Activated B cell treated with CpG ODN at 0.5 μM for 24 hours (primary cell): Measurements from ENCODE around the gene TOMM6. TPM values are rescaled to one million over a fixed set of nuclear protein-coding genes. Genes with fewer than 3 reads are reported as not detected.

Experiments used
- ATAC-seq: fragments of 200-7000 bp; cut with Tn5 transposase; one replicate; pipeline ENCODE4 v1.10.0; 2021; ENCODE audit warnings: low read depth, mild to moderate bottlenecking, moderate library complexity
- CTCF ChIA-PET: fragments of 350-600 bp; sonication (Branson Sonifier 250); formaldehyde crosslinking; loops from one replicate; lab custom pipeline; 2021; ENCODE audit warnings: antibody characterized with exemption; lab: Charles Lee
- POLR2A ChIA-PET: fragments of 350-600 bp; sonication (Branson Sonifier 250); formaldehyde crosslinking; loops from one replicate; lab custom pipeline; 2021; ENCODE audit warnings: antibody characterized with exemption; lab: Charles Lee
- DNase-seq: peaks from one replicate; pipeline ENCODE4 v3.0.0; 2022
- H3K27ac Mint-ChIP-seq: one replicate; pipeline ENCODE4 v1.8.0; 2020; ENCODE audit warnings: mixed read lengths
- H3K27me3 Mint-ChIP-seq: one replicate; pipeline ENCODE4 v1.8.0; 2021; ENCODE audit warnings: mixed read lengths
- H3K36me3 Mint-ChIP-seq: one replicate; pipeline ENCODE4 v1.8.0; 2021; ENCODE audit warnings: low read depth, mixed read lengths
- H3K4me1 Mint-ChIP-seq: one replicate; pipeline ENCODE4 v1.8.0; 2021; ENCODE audit warnings: mixed read lengths
- H3K4me3 Mint-ChIP-seq: one replicate; pipeline ENCODE4 v1.8.0; 2020; ENCODE audit warnings: mild to moderate bottlenecking, mixed read lengths
- H3K9me3 Mint-ChIP-seq: one replicate; pipeline ENCODE4 v1.8.0; 2020; ENCODE audit warnings: mixed read lengths
- intact Hi-C: fragments of 100-400 bp; cut with micrococcal nuclease; formaldehyde crosslinking; loops from one replicate; pipeline ENCODE4 v1.15.1; 2024
- total RNA-seq: library from RNA; stranded (reverse); gene quantifications from 2 replicates; pipeline ENCODE4 v1.2.3, GENCODE V29; 2022
- TF ChIP-seq, protein P1 (sequence below): fragments of 200-600 bp; IDR thresholded peaks from one replicate; pipeline ENCODE4 v1.8.0; 2022; ENCODE audit warnings: antibody characterized with exemption, mild to moderate bottlenecking

The TOMM6 gene
- total RNA-seq, 1 donor from 2014 or later, result 219 TPM

DNA sequence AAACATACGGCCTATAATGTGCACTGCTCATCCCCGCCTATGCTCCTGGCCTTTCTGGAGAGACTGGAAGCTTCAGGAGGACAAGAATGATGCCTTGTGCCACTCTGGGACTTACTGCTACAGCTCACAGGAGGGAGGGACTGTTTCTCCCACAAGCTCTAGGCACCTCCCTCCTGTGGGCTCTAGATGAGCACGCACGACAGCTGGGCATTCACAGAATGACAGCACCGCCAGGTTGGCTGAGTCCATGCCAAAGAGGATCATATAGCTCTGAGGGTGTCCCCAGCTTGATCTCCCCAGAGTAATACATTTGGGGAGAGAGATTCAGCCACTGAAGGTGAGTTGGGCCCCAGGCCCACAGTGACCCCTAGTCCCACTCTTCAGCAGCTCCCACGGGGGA, 30.2 kb upstream of the TOMM6 start:
- Mint-ChIP-seq H3K36me3 (no peaks in the 10 kb centered on the region), H3K9me3 (no peaks in the 10 kb centered on the region), H3K4me1 (no peaks in the 10 kb centered on the region), H3K27me3 (peaks cover 5% of the 10 kb centered on the region), H3K4me3 (no peak overlapping the region), H3K27ac (no peak overlapping the region)
- CTCF ChIA-PET, result no interaction called here
- intact Hi-C loops, result no loop called here
- DNase-seq, result no peak
- ATAC-seq, result no peak
- POLR2A ChIA-PET, result interaction anchor here (0.8 kb wide), 1 partner anchor 52 kb away, joined by 4 read pairs; no protein-coding TSS in a partner anchor
- TF ChIP-seq, protein P1, sequence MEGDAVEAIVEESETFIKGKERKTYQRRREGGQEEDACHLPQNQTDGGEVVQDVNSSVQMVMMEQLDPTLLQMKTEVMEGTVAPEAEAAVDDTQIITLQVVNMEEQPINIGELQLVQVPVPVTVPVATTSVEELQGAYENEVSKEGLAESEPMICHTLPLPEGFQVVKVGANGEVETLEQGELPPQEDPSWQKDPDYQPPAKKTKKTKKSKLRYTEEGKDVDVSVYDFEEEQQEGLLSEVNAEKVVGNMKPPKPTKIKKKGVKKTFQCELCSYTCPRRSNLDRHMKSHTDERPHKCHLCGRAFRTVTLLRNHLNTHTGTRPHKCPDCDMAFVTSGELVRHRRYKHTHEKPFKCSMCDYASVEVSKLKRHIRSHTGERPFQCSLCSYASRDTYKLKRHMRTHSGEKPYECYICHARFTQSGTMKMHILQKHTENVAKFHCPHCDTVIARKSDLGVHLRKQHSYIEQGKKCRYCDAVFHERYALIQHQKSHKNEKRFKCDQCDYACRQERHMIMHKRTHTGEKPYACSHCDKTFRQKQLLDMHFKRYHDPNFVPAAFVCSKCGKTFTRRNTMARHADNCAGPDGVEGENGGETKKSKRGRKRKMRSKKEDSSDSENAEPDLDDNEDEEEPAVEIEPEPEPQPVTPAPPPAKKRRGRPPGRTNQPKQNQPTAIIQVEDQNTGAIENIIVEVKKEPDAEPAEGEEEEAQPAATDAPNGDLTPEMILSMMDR, result no peak

DNA sequence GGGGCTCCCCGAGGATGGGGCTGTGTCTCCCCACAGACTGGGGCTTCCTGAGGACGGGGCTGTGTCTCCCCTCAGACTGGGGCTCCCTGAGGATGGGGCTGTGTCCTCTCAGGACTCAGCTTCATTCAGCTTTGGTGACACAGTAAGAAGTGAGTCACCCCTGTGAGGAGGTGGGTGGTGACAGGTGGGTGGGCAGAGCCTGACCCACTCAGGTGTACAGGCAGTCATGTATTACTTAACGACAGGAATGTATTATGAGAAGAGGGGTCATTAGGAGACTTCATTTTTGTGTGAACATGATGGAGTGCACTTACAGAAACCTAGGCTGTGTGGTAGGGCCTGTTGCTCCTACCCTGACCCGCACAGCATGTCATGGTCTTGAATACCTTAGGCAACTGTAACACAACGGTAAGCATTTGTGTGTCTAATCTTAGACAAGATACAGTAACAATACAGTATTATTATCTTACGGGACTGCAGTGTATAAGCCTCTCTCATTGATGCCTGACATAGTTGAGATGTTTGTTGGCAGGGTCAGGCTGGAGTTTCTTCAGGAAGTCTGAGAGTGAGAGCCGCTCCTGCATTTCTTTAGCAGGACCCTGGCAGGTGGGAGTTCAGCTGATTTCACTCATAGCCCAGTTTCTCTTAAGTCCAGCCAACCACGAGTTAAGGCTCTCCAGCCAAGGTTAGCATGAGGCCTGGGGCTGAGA, 29.4 kb upstream of the TOMM6 start:
- Mint-ChIP-seq H3K27ac (no peak overlapping the region), H3K4me1 (no peaks in the 10 kb centered on the region), H3K27me3 (peaks cover 5% of the 10 kb centered on the region), H3K4me3 (no peak overlapping the region), H3K36me3 (no peaks in the 10 kb centered on the region), H3K9me3 (no peaks in the 10 kb centered on the region)
- DNase-seq (no peak), ATAC-seq (no peak)
- intact Hi-C loops, result no loop called here
- TF ChIP-seq, protein P1, result no peak
- POLR2A ChIA-PET, result interaction anchor here (0.8 kb wide), 1 partner anchor 10 kb away, joined by 4 read pairs; no protein-coding TSS in a partner anchor
- CTCF ChIA-PET, result no interaction called here

DNA sequence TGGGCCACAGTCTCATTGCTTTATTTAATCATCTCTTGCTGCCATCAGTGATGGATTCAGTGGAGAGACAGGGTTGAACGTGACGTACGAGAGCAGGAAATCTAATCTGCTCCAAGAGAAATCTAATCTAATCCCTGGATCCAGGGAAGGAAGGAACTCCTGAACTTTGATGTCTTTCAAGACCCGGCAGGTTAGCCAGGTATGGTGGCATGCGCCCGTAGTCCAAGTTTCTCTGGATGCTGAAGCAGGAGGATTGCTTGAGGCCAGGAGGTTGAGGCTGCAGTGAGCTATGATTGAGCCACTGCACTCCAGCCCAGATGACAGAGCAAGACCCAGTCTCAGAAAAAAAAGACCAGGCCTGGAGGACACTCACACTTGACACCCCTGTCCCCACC, 28.9 kb upstream of the TOMM6 start:
- ChIA-PET CTCF (no interaction called here), POLR2A (no interaction called here)
- no peak for DNase-seq
- Mint-ChIP-seq H3K9me3 (no peaks in the 10 kb centered on the region), H3K4me1 (no peaks in the 10 kb centered on the region), H3K4me3 (no peak overlapping the region), H3K27ac (no peak overlapping the region), H3K27me3 (peaks cover 8% of the 10 kb centered on the region), H3K36me3 (no peaks in the 10 kb centered on the region)
- TF ChIP-seq, protein P1, result no peak
- intact Hi-C loops, result no loop called here
- no peak for ATAC-seq

DNA sequence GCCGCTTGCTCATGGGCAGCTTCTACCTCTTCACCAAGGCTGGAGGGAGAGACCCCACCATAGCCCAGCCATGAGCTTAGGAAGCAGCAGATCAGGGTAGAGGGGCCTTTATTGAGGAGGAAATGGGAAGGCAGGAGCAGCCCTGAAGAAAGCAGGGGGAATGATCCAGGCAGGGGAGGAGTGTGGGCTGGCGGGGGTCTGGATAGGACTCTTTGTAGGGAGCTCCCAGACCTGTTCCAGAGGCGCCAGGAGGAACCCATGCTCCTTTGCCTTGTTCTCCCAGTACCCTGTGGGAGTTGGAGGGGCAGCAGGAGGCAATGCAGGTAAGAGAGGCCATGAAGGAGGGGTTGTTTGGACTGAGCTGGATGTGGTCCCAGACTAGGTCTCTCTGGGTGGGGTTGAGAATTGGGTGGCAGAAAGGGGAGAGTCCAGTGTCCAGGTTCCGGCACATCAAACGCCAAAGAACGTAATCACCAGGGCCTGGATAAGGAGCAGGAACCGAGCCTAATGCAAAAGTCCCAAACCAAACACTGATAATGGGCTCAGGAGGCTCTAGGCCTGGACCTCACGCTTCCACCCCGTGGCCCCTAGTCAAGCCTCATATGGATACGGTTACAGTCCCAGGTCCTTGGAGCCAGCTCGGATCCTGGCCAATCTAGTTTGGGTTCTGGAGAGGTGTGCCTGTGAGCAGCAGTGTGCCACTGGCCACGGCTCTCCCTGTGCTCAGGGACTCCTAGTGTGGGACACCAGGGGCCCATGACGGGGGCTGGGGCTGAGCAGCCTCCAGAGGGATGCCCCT, 28.2 kb upstream of the TOMM6 start:
- ChIA-PET POLR2A (no interaction called here), CTCF (no interaction called here)
- no peak overlapping the region for H3K4me3 Mint-ChIP-seq
- no peak for ATAC-seq
- H3K27me3 Mint-ChIP-seq, result peaks cover 8% of the 10 kb centered on the region
- intact Hi-C loops, result no loop called here
- TF ChIP-seq, protein P1, result no peak
- H3K9me3 Mint-ChIP-seq, result no peaks in the 10 kb centered on the region
- H3K27ac Mint-ChIP-seq, result no peak overlapping the region
- no peaks in the 10 kb centered on the region for H3K4me1 Mint-ChIP-seq
- no peaks in the 10 kb centered on the region for H3K36me3 Mint-ChIP-seq
- no peak for DNase-seq

DNA sequence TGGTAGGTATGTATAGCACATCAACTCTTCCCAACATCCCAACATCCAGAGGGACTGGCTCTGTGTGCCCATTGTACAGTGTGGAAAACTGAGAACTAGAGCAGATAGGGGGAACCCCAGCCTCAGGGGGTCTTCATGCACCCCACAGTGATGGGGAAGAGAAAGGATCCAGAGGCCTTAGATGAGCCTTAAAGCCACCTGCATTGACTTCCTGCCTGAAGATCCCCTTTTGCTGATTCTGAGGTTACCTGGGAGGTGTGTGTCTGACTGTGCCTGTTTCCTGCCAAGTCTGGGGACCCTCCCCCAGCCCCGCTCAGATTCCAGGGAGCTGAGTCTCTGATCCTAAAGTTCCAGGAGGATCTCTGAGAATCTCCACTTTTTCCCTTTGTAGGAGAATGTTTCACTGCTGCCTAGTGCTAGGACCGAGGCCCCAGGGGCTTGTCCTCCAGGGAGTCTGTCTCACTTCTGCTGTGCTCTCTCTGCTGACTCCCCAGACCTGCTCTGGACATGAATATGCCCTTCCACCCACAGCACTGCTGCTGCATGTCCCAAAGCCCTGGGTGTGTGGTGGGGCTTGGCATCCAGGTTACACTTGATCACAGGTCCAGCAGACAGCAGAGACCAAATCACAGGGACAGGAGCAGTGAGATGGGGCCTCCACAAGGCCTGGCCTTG, 27.5 kb upstream of the TOMM6 start:
- intact Hi-C loops, result no loop called here
- peaks cover 8% of the 10 kb centered on the region for H3K27me3 Mint-ChIP-seq
- no peaks in the 10 kb centered on the region for H3K9me3 Mint-ChIP-seq
- DNase-seq, result no peak
- TF ChIP-seq, protein P1, result no peak
- no peak overlapping the region for H3K27ac Mint-ChIP-seq
- H3K36me3 Mint-ChIP-seq, result no peaks in the 10 kb centered on the region
- no peak overlapping the region for H3K4me3 Mint-ChIP-seq
- ATAC-seq, result no peak
- H3K4me1 Mint-ChIP-seq, result no peaks in the 10 kb centered on the region
- CTCF ChIA-PET, result no interaction called here
- POLR2A ChIA-PET, result no interaction called here
